GM12878 (cell line): ENCODE results near the gene SLC35F3.

ENCODE experiments used
- EP300 ChIP-seq, 2 experiments: fragments of 150-350 bp in 1 of 2; IDR thresholded peaks; 2 replicates each; pipeline ENCODE4 v1.6.1; 2011 to 2012; ENCODE audit warnings: low read depth in 2 of 2, low read length in 2 of 2, borderline replicate concordance in 1 of 2, improper control_type of control experiment in 1 of 2, inconsistent platforms in 1 of 2; ENCODE audit not compliant: control insufficient read depth in 1 of 2
- GATAD2B ChIP-seq: fragments of 450-650 bp; conservative IDR thresholded peaks from 2 replicates; pipeline ENCODE4 v1.6.1; 2017; ENCODE audit warnings: low read depth, mild to moderate bottlenecking, moderate library complexity
- TF ChIP-seq, protein P1 (sequence below), 3 experiments: IDR thresholded peaks in 2 of 3; conservative IDR thresholded peaks in 1 of 3; 2 replicates each; pipeline ENCODE4 v1.5.1; 2011; ENCODE audit warnings: low read depth in 3 of 3, low read length in 3 of 3, mild to moderate bottlenecking in 3 of 3, control low read depth in 2 of 3, moderate library complexity in 2 of 3, inconsistent platforms in 1 of 3, mixed read lengths in 1 of 3; ENCODE audit not compliant: control insufficient read depth in 2 of 3, insufficient read depth in 1 of 3; ENCODE audit errors: extremely low read depth in 1 of 3

DNA sequence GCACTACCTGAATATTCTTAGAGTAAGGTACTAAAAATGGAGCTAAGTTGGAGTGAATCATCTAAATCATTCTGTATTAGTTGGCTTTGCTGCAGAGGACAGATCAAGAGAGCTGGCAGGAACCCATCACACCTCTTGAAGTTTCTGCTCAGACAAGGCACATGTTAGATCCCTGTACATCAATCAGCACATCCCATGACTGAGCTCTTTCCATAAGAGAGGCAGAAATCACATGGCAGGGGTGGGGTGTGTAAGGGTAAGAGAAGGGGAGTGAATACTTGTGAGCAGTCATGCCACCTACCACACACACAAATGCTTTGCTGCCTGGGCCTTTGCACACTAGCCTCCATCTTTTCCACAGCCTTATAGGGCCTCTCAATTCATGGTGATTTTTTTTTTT is 214.4 kb downstream of the SLC35F3 start:
- TF ChIP-seq EP300 (IDR thresholded peaks at IDR 0.05; ENCODE audit: borderline replicate concordance in 1 of 2, control insufficient read depth in 1 of 2, low read depth in 2 of 2, low read length in 2 of 2) (no peak), GATAD2B (no peak)
- TF ChIP-seq, protein P1, sequence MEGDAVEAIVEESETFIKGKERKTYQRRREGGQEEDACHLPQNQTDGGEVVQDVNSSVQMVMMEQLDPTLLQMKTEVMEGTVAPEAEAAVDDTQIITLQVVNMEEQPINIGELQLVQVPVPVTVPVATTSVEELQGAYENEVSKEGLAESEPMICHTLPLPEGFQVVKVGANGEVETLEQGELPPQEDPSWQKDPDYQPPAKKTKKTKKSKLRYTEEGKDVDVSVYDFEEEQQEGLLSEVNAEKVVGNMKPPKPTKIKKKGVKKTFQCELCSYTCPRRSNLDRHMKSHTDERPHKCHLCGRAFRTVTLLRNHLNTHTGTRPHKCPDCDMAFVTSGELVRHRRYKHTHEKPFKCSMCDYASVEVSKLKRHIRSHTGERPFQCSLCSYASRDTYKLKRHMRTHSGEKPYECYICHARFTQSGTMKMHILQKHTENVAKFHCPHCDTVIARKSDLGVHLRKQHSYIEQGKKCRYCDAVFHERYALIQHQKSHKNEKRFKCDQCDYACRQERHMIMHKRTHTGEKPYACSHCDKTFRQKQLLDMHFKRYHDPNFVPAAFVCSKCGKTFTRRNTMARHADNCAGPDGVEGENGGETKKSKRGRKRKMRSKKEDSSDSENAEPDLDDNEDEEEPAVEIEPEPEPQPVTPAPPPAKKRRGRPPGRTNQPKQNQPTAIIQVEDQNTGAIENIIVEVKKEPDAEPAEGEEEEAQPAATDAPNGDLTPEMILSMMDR (IDR thresholded peaks at IDR 0.05 in 2 of 3, conservative IDR thresholded peaks at IDR 0.05 in 1 of 3; ENCODE audit: control insufficient read depth in 2 of 3, extremely low read depth in 1 of 3, insufficient read depth in 1 of 3, low read depth in 3 of 3, low read length in 3 of 3) = no peak
